Activated CD8-positive, alpha-beta memory T cell treated with anti-CD3 and anti-CD28 coated beads, Interleukin-2, amount 50 U/mL, for 24 hours (primary cell): ENCODE measurements around the gene TSPAN7.

ENCODE experiments used
- DNase-seq: peaks from one replicate; pipeline ENCODE4 v3.0.0-alpha.2; 2020; ENCODE audit errors: extremely low read depth

Gene TSPAN7

GRCh38 chrX:38646129-38646528, 84.8 kb downstream of the TSPAN7 start:
- DNase-seq: no peak

- DNase-seq: no peak
These were observed 87.9 kb downstream of the TSPAN7 start for GRCh38 chrX:38649221-38649620.

GRCh38 chrX:38649674-38650647, 88.6 kb downstream of the TSPAN7 start:
- no peak for DNase-seq

GRCh38 chrX:38651625-38652601, 90.6 kb downstream of the TSPAN7 start:
- DNase-seq: no peak

- DNase-seq: no peak
These were observed 91.6 kb downstream of the TSPAN7 start for GRCh38 chrX:38652934-38653442.

- DNase-seq: no peak
These were observed 93.0 kb downstream of the TSPAN7 start for GRCh38 chrX:38654302-38654701.

GRCh38 chrX:38656350-38656915, 95.1 kb downstream of the TSPAN7 start:
- no peak for DNase-seq

GRCh38 chrX:38657562-38657961, 96.2 kb downstream of the TSPAN7 start:
- no peak for DNase-seq

GRCh38 chrX:38660395-38661102, 99.2 kb downstream of the TSPAN7 start:
- no peak for DNase-seq

GRCh38 chrX:38661103-38661441, 99.7 kb downstream of the TSPAN7 start:
- DNase-seq: no peak

- DNase-seq: no peak
These were observed 100.2 kb downstream of the TSPAN7 start for GRCh38 chrX:38661561-38661960.

GRCh38 chrX:38662640-38663039, 101.3 kb downstream of the TSPAN7 start:
- no peak for DNase-seq

GRCh38 chrX:38664285-38664684, 102.9 kb downstream of the TSPAN7 start:
- DNase-seq: no peak

GRCh38 chrX:38666909-38667308, 105.6 kb downstream of the TSPAN7 start:
- no peak for DNase-seq

GRCh38 chrX:38668771-38669170, 107.4 kb downstream of the TSPAN7 start:
- no peak for DNase-seq

- DNase-seq: no peak
These were observed 108.1 kb downstream of the TSPAN7 start for GRCh38 chrX:38669428-38669827.

- DNase-seq: no peak
These were observed 111.3 kb downstream of the TSPAN7 start for GRCh38 chrX:38672646-38673045.

GRCh38 chrX:38675856-38676255, 114.5 kb downstream of the TSPAN7 start:
- no peak for DNase-seq

GRCh38 chrX:38678183-38678582, 116.8 kb downstream of the TSPAN7 start:
- DNase-seq: no peak

GRCh38 chrX:38678821-38679220, 117.5 kb downstream of the TSPAN7 start:
- no peak for DNase-seq

- no peak for DNase-seq
These were observed 118.4 kb downstream of the TSPAN7 start for GRCh38 chrX:38679695-38680094.
